Ascending aorta (tissue), 2 donors: ENCODE results near the gene TNKS1BP1. TPM values are rescaled to one million over a fixed set of nuclear protein-coding genes. Genes with fewer than 3 reads are reported as not detected.
A peak's percentile ranks its signal among the peaks of the same experiment; 100 is the strongest.

Experiments
- DNase-seq, 2 donors: peaks; one replicate each; pipeline ENCODE4 v3.0.0-alpha.2; 2019; ENCODE audit warnings: low spot score in 2 of 2
- H3K27ac ChIP-seq, 2 donors: fragments of 200-600 bp; sonication (generic); one replicate each; pipeline ENCODE4 v1.5.1; 2016 to 2017; ENCODE audit warnings: mild to moderate bottlenecking in 1 of 2
- H3K27me3 ChIP-seq: fragments of 200-600 bp; sonication (generic); one replicate; pipeline ENCODE4 v1.5.1; 2017
- H3K36me3 ChIP-seq, 2 donors: fragments of 200-600 bp; sonication (generic); one replicate each; pipeline ENCODE4 v1.5.1; 2016
- H3K4me1 ChIP-seq, 2 donors: fragments of 200-600 bp; sonication (generic); one replicate each; pipeline ENCODE4 v1.5.1; 2016 to 2017; ENCODE audit warnings: mild to moderate bottlenecking in 1 of 2
- H3K4me3 ChIP-seq, 2 donors: fragments of 200-600 bp; sonication (generic); one replicate each; pipeline ENCODE4 v1.5.1; 2016 to 2017; ENCODE audit warnings: mild to moderate bottlenecking in 1 of 2
- H3K9me3 ChIP-seq, 2 donors: fragments of 200-600 bp; sonication (generic); one replicate each; pipeline ENCODE4 v1.5.1; 2016
- CTCF ChIP-seq, 3 experiments: fragments of 200-600 bp in 2 of 3; fragments of 450-650 bp in 1 of 3; sonication (generic) in 2 of 3; IDR thresholded peaks; one replicate each; pipeline ENCODE4 v1.5.1; 2016 to 2019; ENCODE audit warnings: antibody characterized with exemption in 3 of 3, mild to moderate bottlenecking in 1 of 3, moderate library complexity in 1 of 3
- intact Hi-C: fragments of 100-400 bp; cut with DNase I; formaldehyde crosslinking; loops from one replicate; pipeline ENCODE4 v1.15.1; 2023
- total RNA-seq: library from RNA; depleted of rRNA; stranded (reverse); fragments of >200 nt; gene quantifications from one replicate; pipeline ENCODE4 v1.1.0, GENCODE V29; 2016

The TNKS1BP1 gene
- total RNA-seq, 1 donor from 2014 or later, result 131 TPM

GRCh38 chr11:57347336-57347735 is 22.6 kb upstream of the TNKS1BP1 start:
- Histone ChIP-seq H3K9me3 (no peaks in the 10 kb centered on the region), H3K27me3 (no peaks in the 10 kb centered on the region), H3K27ac (no peak overlapping the region), H3K36me3 (no peaks in the 10 kb centered on the region), H3K4me1 (no peaks in the 10 kb centered on the region), H3K4me3 (no peak overlapping the region)
- intact Hi-C loops, result loop anchor here (5.0 kb wide), 3 partner anchors 135 to 505 kb away; no protein-coding TSS in a partner anchor
- TF ChIP-seq CTCF (IDR thresholded peaks at IDR 0.05), result no peak
- no peak for DNase-seq

- Histone ChIP-seq H3K9me3 (no peaks in the 10 kb centered on the region), H3K27me3 (no peaks in the 10 kb centered on the region), H3K4me3 (no peak overlapping the region), H3K27ac (no peak overlapping the region), H3K4me1 (no peaks in the 10 kb centered on the region), H3K36me3 (no peaks in the 10 kb centered on the region)
- intact Hi-C loops, result loop anchor here (5.0 kb wide), 3 partner anchors 137 to 503 kb away; no protein-coding TSS in a partner anchor
- TF ChIP-seq CTCF (IDR thresholded peaks at IDR 0.05), result peak; percentile 49 to 79 (median 64)
- DNase-seq, result peak in 1 of 2 donors; percentile 82
These were observed 20.9 kb upstream of the TNKS1BP1 start for GRCh38 chr11:57345555-57346211.

- no peak for DNase-seq
- intact Hi-C loops, result loop anchor here (5.0 kb wide), 3 partner anchors 137 to 503 kb away; no protein-coding TSS in a partner anchor
These were observed 20.1 kb upstream of the TNKS1BP1 start for GRCh38 chr11:57344826-57345225.

GRCh38 chr11:57343825-57344224 is 19.1 kb upstream of the TNKS1BP1 start:
- no peak overlapping the region for H3K4me3 ChIP-seq
- H3K36me3 ChIP-seq, result no peaks in the 10 kb centered on the region
- H3K27ac ChIP-seq, result no peak overlapping the region
- TF ChIP-seq CTCF (IDR thresholded peaks at IDR 0.05), result no peak
- no peaks in the 10 kb centered on the region for H3K9me3 ChIP-seq
- no peaks in the 10 kb centered on the region for H3K27me3 ChIP-seq
- H3K4me1 ChIP-seq, result no peaks in the 10 kb centered on the region
- no peak for DNase-seq
- intact Hi-C loops, result no loop called here

More at GRCh38 chr11:57344826-57345225, 20.1 kb upstream of the TNKS1BP1 start:
- H3K4me1 ChIP-seq, result no peaks in the 10 kb centered on the region
- TF ChIP-seq CTCF (IDR thresholded peaks at IDR 0.05), result no peak
- no peaks in the 10 kb centered on the region for H3K27me3 ChIP-seq
- H3K27ac ChIP-seq, result no peak overlapping the region
- H3K36me3 ChIP-seq, result no peaks in the 10 kb centered on the region
- no peaks in the 10 kb centered on the region for H3K9me3 ChIP-seq
- H3K4me3 ChIP-seq, result no peak overlapping the region

- H3K4me1 ChIP-seq, result no peaks in the 10 kb centered on the region
- H3K27ac ChIP-seq, result no peak overlapping the region
- no peak for DNase-seq
- H3K9me3 ChIP-seq, result no peaks in the 10 kb centered on the region
- no peaks in the 10 kb centered on the region for H3K36me3 ChIP-seq
- H3K4me3 ChIP-seq, result no peak overlapping the region
- no peak for TF ChIP-seq CTCF (IDR thresholded peaks at IDR 0.05)
- intact Hi-C loops, result no loop called here
- H3K27me3 ChIP-seq, result no peaks in the 10 kb centered on the region
These were observed 17.9 kb upstream of the TNKS1BP1 start for GRCh38 chr11:57342702-57343101.
